Measurements from ENCODE around the gene CXCL16.
"Not testable (repeated sequence)": the region's sequence is repeated elsewhere in the genome, so short reads cannot be mapped to it uniquely, and the experiment has no call there.

CXCL16 gene

GRCh38 chr17:4689872-4690271, 49.9 kb downstream of the CXCL16 start:
- DNase-seq = not testable (repeated sequence)

- DNase-seq = not testable (repeated sequence)
These were observed 56.0 kb downstream of the CXCL16 start for GRCh38 chr17:4683739-4684138.
